ENCODE data around the gene BCL11A. TPM values are rescaled to one million over a fixed set of nuclear protein-coding genes. Genes with fewer than 3 reads are reported as not detected.

The BCL11A gene
- polyA plus RNA-seq, 5 donors, result 19.4 to 29.9 (median 29.3) TPM

DNA sequence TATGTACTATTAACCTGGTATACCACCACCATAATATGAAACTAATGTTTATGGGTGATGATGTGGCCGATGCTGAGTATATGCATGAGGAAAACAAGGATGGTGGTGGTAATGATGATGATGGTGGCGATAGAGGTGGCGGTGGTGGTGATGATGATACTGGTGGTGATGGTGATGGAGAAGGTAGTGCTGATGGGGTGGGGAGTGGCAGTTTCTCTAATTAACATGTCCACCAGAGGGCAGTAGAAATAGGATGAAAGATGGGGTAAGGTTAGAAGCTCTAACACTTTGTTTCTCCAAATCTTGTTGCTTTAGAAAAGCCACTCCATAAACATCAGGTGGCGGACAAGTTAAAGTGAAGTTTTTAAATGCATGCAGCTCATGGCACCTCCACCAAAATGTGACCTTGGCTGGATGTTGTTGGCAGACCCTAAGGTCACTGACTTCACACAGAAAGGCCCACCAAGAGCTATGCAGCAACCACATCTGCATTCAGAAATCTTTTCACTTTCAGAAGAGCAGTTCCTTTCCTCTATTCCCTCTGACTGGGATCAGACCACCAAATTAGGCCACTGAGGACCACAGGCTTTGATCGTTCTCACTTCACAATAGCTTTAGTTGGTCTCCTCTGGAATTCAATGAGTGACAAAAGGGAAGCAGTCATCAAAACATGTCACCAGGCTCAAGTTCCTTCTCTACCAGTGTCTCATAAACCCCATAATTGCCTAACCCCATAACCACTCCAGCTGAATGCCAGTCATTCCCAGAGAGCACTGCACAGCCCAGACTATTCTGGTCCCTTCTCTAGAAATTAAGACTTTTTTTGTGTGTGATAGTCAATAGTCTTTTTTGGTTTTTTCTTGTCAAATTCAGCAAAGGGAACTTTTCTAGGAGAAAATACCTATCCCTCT is 7.5 kb upstream of the BCL11A start:
- DNase-seq, result no peak

DNA sequence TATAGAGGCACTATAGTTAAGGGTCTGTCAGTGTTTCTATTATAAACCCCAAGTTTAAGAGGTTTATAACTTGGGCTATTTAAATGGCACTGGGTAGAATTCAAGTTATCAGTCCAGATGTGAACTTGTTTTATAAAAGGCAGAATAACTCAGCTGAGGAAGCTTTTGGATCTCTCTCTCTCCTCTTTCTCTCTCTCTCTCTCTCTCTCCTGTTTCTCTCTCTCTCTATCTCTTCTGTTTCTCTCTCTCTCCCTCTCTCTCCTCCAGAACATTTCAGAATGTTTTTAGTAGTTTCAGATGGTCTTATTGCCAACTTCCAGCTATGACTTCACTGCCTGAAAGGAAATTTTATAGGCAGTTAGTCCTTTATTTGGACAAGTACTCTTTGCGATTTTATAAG is 6.4 kb upstream of the BCL11A start:
- DNase-seq, result no peak

DNA sequence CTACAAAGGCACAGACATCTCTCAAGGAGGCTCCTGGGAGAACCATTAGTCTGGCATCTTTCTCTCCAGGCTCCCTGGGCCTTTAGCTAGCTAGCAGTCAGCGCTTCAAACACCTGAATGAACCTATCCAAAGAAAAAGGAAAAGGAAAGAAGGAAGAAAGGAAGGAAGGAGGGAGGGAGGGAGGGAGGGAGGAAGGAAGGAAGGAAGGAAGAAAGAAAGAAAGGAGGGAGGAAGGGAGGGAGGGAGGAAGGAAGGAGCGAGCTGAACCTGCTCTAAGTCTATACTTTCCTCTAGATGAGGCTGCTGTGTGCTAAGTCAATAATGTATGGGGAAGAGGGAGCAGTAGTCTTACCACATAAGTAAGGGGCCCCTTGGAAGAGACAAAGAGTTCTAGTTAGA is 5.1 kb upstream of the BCL11A start:
- DNase-seq, result no peak

DNA sequence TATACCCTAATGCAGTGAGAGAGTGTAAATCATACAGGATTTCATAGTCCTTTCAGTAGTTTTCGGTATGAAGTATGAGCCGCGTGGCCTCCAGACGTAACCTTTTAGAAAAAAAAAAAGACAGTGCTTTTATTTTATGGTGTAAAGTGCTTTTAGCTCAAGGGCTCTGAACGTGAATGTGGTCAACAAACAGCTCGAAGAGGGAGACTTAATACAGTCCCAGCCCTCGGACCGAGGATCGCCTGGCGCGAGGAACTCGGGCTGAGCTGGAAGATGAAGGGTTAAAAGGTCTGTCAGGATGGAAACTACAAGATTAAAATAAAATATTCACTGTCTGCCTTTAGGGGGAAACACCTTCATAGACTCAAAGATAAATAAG is 4.0 kb upstream of the BCL11A start:
- no peak for DNase-seq

DNA sequence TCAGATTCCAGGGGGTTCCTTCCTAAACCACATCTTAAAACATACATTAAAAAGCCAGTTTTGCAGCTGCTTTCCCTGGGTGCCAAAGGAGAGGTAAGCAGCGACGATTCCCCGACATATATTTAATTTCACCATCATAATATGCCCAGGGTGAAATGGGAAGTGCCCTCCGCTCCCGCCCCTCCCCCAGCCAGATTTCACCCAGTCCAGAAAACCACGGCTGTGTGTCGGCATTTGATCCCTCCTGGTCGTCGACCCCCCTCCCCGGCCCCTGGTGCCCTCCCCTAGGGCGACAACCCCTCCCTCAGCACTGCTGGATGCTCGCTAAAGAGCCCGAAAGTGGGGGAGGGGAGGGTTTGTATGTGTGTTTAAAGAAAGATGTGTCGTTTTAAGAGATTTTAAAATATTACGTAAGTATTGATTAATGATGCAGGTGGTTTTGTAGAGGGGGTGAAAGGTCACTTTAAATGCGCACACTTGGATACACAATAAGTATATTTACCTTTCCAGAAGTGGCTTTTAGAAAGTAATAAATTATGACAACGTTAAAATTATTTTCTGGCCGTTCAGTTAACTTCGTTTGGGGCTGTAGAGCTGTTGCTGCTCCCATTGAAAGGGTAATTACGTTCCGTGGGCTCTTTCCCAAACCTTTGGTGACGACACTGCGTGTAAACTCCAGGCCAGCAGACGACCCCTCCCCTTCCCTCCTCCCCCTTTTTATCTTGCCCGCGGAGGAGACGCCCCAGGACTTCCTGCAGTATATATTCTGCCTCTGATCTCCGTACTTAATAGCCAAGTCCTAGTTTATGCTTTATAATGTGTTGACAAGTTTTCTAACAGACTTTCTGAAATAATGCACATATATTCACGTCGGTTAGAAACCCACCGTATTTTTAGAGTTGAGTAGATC is 3.4 kb upstream of the BCL11A start:
- DNase-seq, result no peak

DNA sequence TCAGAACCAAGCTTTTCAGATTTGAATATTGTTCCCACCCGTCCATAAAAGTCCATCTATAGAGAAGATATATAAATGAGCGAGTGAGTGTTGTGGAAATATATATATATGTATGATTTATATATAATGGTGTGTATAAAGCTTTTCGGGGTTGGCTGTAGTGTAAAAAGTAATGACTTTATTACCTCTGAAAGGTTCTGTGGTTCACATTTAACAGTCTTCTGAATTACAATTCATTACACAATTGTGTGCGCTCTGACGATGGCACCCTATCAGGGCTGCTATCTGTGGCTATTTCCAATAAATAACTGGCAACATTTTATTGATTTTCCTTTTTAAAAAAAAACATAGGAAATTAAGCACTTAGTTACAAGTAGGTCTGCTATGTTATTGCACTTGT is 2.7 kb upstream of the BCL11A start:
- no peak for DNase-seq

DNA sequence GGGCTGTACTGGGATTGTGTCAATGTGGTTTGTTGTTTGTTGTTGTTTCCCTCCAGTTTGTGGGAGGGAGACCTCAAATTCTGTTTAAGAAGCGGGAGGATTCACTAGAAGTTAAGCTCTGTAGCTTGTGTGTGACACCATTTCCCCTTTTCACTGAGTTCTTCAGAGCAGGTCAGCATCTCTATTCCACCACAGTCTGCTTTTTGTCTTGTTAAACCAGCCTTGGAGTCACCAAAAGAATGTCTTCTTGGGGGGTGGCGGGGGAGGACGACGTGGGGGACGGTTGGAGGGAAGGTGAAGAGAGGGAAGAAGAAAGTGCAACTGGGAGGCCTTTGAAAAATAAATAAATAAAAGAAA is 2.3 kb upstream of the BCL11A start:
- no peak for DNase-seq

DNA sequence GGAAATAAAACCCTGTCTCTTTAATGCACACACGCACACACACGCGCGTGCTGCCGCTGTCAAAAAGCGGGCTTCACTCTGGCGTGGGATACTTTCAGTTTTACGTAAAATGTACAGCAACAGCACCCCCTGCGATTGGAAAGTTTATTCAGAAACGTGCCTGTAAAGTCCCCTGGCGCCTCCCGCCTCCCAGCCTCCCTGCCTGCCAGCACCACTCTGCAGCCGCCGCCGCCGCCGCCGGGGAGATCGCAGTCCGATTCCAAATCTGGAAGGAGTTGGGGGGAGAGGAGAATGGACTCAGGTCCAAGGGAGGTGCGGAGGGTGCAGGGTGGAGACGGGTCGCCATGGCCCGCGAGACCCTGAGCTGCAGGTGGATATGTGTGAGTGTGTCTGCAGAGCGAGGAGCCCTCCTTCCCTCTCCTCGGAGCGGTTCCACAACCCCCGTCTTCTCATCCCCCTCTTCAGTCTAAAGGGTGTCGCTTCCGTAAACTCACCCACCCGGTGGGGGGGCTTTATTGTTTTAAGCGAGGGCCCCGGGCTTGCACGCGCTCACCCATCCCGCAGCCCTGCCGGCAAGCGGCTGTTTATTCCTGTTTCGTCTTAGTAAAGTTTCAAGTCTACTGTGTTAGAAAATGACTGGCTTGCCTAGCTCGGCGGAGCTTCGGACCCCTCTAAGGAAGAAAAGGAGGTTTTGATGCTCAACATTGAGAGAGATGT is 1.8 kb upstream of the BCL11A start:
- peak; percentile 74 to 76 for DNase-seq

DNA sequence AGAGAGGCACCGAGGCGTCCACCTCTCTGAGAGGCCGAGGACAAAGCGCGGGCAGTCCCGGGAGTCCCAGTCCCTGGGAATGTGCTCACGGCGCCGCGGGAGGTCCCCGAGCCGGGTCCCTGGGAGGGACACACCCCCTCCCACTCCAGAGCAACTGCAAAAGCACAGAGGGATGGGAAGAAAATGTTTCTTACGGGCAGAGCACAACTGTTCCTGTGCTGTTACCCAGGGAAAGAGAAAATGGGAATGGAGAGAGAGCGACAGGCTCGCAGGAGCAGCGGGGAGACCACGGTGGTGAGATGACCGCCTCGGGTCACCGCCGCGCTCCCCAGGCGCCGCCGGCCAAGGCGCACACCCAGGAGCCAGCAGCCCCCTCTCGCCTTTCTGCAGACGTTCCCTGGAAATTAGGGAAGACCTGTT is 1.2 kb upstream of the BCL11A start:
- DNase-seq, result no peak

DNA sequence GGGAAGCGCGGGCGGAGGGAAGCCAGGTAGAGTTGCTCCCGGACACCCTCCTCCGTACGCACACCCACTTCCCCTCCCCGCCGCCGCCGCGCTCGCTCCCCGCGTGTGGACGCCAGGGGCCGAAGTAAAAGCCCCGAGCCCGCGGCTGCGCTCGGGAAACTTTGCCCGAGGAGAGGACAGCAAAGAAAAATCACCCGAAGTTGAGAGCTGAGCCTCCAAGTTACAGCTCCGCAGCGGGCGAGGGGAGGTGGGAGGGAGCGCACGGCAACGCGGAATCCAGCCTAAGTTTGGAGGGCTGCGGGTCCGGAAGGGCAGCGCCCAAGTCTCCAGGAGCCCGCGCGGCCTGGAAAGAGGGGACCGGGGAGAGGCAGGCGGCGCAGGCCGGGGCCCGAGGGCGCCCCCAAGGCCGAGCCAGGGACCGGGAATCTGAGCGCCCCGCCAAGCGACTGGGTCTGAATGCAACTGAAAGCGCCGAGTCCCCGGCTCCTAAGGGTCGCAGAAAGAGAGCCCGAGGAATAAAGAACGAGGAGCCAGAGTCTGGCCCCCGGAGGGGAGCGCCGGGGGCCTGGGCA is 706 bp upstream of the BCL11A start:
- no peak for DNase-seq

DNA sequence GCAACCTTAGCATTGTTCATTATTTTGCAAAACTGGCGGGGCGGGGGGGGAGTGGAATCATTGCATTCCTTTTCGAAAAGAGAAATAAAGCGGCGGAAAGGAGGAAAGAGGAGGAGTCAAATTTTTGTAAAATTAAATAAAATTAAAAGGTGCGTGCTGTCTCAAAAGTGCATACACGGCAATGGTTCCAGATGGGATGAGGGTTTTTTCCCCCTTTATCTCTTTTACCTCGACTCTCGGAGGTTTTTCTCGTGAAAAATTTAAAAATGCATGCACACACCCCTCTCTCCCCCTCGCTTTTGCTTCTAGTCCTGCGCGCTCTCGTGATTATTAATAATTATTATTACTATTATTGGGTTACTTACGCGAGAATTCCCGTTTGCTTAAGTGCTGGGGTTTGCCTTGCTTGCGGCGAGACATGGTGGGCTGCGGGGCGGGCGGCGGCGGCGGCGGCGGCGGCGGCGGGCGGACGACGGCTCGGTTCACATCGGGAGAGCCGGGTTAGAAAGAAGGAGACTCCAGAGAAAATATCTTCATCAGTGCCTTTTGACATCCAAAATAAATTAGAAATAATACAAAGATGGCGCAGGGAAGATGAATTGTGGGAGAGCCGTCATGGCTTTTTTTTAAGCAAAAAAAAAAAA is 481 bp downstream of the BCL11A start:
- DNase-seq, result no peak

DNA sequence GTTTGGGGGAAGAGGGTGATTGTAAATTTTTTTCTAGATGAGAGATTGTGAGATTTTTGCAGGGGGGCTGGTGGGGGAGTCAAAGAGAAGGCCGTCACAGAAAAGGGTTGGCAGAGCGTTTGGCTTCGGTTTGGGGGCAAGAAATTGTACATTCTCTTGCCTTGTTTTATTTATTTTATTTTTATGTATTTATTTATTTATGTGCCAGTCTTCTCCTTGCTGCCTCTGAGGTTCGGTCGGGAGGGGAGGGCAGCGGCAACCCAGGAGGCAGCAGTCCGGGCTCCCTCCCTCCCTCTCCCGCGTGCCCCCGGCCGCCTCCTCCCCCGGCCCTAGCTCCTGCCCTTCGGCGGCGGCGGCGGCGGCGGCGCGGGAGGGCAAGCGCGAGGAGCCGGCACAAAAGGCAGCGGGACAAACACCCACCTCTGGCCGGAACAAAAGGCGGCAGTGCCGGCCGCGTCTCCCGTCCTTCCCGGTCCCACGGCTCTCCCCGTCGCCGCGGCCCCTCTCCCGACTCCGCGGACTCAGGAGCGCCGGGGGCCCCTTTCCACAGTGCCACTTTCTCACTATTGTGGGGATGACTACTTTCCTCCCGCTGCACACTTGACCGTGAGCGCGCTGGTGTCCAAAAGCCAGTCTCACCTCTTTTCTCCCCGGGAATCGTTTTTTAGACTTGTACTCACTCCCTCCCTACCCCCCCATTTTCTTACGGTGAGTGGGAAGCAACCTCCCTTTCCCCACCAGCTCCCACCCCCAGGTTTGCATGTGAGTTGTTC is 1.2 kb downstream of the BCL11A start:
- no peak for DNase-seq

DNA sequence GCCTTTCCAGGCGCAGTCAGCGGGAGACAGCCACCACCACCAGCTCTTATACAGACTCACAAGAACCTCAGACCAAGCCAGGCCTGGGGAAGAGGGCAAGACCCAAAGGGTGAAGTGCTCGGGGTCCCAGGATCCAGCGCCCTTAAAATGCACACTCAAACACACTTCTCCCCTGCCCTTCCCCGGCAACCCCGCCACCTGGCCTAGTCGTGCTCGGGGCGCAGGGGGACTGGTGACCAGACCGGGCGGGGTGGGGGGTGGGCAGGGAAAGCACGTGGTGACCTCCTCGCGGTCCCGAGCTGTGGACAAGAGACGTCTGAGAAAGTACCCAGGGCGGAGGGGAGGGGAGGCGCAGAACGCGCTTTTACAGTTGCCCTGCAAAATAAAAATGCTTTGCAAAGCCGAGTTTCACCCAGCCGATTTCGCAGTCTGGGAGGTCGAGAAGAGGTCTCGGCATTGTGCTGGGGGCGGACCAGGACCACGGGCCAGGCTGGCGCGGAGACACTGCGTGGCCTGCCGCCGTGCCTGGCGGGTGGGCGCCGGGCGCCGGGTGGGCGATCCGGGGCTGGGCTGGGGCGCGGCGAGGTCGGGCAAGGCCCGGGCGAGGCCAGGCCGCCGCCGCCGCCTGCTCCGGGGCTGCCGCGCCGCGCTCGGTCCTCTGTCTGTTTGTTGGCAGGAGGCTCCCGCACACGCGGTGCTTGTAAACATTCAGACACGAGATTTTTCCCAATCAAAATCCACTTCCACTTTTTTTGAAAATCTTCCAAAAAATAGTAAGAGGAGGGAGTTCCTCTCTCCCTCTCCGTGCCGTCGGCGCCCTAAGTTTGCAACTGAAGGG is 2.0 kb downstream of the BCL11A start:
- DNase-seq, result no peak

DNA sequence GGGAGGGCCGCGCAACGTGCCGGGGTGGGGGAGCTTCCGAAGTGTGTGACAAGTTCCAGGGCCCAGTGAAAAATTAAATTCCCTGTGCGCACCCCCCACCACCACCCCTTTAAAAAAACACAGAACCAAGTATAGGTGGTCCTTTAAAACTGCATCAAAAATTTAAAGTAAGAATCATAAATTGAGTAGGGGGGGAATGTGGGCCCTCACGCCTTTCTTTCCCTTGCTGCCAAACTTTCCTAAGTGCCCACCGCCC is 2.5 kb downstream of the BCL11A start:
- DNase-seq, result no peak

DNA sequence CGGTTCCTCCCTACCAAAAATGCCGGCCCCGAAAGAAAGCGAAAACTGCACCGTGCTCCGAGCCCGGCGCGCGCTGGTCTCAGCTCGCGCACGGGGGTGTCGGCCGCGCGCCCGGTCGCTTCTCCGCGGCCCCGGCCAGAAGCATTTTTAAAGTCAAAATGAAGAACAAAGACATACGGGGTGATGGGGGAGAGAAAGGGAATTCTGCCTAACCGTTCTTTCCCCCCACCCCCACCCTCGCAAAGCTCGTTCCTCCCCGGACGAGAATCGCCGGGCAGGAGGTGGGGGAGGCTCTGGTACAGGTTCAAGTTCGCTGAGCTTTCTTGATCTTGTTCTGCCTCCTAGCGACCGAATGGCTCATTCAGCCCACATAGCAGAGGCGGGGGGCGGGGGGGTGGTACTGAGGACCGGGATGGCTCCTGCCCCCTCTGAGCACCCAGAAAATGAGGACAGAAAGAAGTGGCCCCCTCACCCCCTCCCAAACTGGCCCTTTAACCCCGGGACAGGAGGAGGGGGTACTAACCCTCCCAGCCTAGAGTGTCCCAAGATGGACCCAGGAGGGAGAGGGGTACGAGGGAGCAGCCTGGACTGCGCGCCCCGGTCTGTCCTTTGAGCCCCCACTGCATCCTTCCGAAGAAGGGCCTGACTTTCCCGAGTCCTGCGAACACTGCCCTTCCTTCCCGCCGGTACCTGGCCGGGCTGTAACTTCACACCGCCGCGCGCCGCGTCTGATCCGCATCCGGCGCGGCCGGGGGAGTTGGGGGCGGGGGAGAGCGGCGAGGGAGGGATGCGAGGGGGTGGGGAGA is 3.1 kb downstream of the BCL11A start:
- peak; percentile 88 for DNase-seq

DNA sequence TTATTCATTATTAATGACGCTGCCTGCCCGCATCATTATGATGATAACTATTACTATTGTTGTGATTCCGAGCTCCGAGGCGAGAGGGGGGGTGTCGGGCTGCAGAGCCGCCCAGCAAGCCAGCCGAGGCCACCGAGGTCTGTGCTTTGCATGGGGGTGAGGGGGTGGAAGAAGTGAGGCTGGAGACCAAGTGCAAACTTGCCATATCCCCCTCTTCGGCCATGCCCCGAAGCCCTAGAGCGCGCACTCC is 3.6 kb downstream of the BCL11A start:
- no peak for DNase-seq

DNA sequence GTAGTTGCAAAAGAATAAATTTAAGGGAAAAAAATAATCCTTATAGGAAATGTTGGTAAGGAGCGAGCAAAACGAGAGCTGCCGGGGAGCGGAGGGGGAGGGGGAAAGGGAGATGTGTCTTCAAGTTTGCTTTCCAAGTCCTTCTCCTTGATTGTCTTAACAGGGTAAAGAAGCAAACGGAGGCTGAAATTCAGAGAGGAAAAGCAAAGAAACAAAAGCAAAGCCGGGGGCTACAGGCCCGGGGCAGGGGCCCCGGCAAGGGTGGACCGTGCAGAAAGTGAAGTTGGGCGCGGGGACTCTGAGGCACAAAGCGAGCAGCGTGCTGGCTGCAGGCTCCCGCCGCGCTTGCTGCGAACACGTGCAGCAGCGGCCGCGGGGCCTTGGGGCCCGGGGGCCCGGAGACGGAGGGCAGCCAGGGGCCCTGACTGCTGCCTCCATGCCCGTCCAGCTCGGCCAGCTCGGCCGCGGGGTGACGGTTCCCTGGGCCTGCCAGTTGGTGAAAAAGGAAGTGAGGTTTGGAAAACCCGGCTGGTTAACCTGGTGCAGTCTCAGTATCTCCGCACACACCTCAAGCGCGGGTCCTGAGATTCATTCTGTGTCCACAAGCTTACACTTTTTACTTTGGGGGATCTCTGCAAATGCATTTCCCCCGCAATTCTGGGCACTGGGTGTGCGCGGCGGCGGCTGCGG is 4.1 kb downstream of the BCL11A start:
- no peak for DNase-seq

DNA sequence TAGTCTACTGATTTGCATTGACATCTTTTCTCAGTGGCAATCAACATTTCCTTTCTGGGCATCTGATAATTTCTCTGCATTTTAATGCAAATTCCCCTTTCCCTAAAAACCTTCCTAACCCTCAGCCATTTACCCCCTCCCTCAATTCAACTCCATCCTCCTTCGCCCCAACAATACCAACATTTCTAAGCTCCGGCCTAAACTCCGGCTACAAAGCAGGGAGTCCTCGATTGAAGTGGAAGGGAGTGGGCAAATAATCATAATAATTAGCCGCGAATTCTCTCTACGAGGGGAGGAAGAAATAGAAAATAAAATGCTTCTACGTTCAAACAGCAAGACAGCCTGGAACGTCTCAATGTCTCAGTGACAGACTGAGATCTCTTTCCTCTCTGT is 4.6 kb downstream of the BCL11A start:
- DNase-seq, result no peak

DNA sequence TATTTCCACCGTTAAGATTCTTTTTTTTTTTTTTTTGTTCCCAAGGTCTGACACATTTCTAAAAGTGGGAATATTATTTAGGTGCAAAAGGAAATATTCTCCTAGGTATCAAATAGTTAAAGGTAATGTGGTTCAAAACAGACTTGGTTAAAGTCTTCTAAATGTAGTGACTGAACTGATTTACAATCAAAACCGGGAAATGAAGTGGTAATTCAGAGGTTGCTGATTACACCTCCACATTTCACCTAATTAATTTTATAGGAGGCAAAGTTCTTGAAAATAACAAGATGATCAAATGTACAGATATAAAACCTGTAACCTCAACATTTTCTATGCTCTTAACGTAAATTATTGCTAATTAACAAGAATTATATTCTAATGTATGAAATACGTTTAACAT is 5.1 kb downstream of the BCL11A start:
- DNase-seq, result no peak

Data from right lung (tissue), 5 donors.